Measurements from ENCODE around the gene PDSS2.
"Not testable (repeated sequence)": the region's sequence is repeated elsewhere in the genome, so short reads cannot be mapped to it uniquely, and the experiment has no call there.

PDSS2 gene

GRCh38 chr6:107475360-107475759 lies 16.0 kb upstream of the PDSS2 start:
- DNase-seq = not testable (repeated sequence)

- DNase-seq = no peak
Observed at GRCh38 chr6:107473660-107474059, 14.3 kb upstream of the PDSS2 start.

- DNase-seq = no peak
Observed at GRCh38 chr6:107470364-107470763, 11.0 kb upstream of the PDSS2 start.

- DNase-seq = no peak
Observed at GRCh38 chr6:107466062-107466461, 6.7 kb upstream of the PDSS2 start.

GRCh38 chr6:107460083-107460631 lies 793 bp upstream of the PDSS2 start:
- DNase-seq = peak in 2 of 14 donors; percentile 45 to 57

GRCh38 chr6:107458672-107459282 lies 587 bp downstream of the PDSS2 start:
- peak in 1 of 14 donors; percentile 23 for DNase-seq

- no peak for DNase-seq
Observed at GRCh38 chr6:107448776-107449175, 10.6 kb downstream of the PDSS2 start.

GRCh38 chr6:107447663-107448216 lies 11.6 kb downstream of the PDSS2 start:
- no peak for DNase-seq

GRCh38 chr6:107444277-107444676 lies 15.1 kb downstream of the PDSS2 start:
- DNase-seq = no peak

GRCh38 chr6:107443608-107444267 lies 15.6 kb downstream of the PDSS2 start:
- no peak for DNase-seq

GRCh38 chr6:107442938-107443607 lies 16.3 kb downstream of the PDSS2 start:
- no peak for DNase-seq

- DNase-seq = no peak
Observed at GRCh38 chr6:107441682-107442081, 17.7 kb downstream of the PDSS2 start.

GRCh38 chr6:107440936-107441335 lies 18.4 kb downstream of the PDSS2 start:
- DNase-seq = no peak

- DNase-seq = no peak
Observed at GRCh38 chr6:107439406-107439805, 20.0 kb downstream of the PDSS2 start.

GRCh38 chr6:107437691-107438090 lies 21.7 kb downstream of the PDSS2 start:
- DNase-seq = no peak

- DNase-seq = no peak
Observed at GRCh38 chr6:107436881-107437280, 22.5 kb downstream of the PDSS2 start.

GRCh38 chr6:107435798-107436197 lies 23.6 kb downstream of the PDSS2 start:
- DNase-seq = no peak

- no peak for DNase-seq
Observed at GRCh38 chr6:107434812-107435211, 24.6 kb downstream of the PDSS2 start.

GRCh38 chr6:107425951-107426350 lies 33.4 kb downstream of the PDSS2 start:
- DNase-seq = not testable (repeated sequence)

- no peak for DNase-seq
Observed at GRCh38 chr6:107423474-107423990, 35.8 kb downstream of the PDSS2 start.

GRCh38 chr6:107421696-107422256 lies 37.6 kb downstream of the PDSS2 start:
- no peak for DNase-seq

GRCh38 chr6:107419733-107420132 lies 39.6 kb downstream of the PDSS2 start:
- no peak for DNase-seq

GRCh38 chr6:107418118-107418517 lies 41.2 kb downstream of the PDSS2 start:
- DNase-seq = no peak

Measured in C1 segment of cervical spinal cord (tissue), 14 donors.